Stimulated activated CD8-positive, alpha-beta memory T cell treated with anti-CD3 and anti-CD28 coated beads, Interleukin-4, amount 100 ng/mL, for 4 hours (primary cell): ENCODE measurements around the gene TMEM51.

Experiments used
- DNase-seq, 2 donors: peaks; one replicate each; pipeline ENCODE4 v3.0.0-alpha.2; 2020; ENCODE audit warnings: low read depth in 2 of 2, low spot score in 1 of 2

TMEM51 gene

DNA sequence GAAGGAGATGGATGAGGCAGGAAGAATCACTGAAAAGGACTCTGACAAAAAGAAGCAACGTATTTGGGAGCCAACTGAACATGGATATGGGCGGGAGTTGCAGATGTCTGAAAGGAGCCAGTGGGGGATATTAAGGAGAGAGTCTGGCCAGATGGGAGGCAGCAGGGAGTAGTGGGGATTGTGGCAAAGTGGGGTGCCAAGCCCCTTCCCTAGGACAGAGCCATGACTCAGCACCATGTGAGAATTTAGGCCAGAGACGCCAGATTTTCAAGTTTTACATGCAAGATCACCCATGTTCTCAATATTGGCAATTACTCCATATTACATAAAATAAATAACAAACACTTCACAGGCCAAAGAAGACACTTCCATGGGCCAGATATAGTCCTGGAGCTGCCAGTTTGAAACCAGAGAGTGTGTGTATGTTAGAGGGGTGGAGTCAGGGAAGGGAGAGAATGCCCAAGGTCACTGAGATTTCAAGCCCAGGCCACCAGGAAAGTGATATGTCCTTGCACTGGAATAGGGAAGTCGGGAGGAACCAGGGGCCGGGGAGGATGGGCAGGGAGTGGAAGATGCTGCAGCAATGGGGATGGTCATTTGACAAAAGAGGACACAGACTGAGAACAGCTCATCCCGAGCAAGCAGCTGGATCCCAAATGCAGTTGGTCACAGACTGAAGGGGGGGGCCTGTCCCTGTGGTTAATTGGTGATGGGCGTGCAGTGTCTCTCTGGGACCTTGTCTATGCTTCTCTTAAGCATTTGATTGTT lies 23.5 kb downstream of the TMEM51 start:
- DNase-seq: no peak

GRCh38 chr1:15177710-15178166 lies 24.2 kb downstream of the TMEM51 start:
- DNase-seq: no peak

GRCh38 chr1:15178571-15179484 lies 25.3 kb downstream of the TMEM51 start:
- no peak for DNase-seq

GRCh38 chr1:15179485-15179883 lies 25.9 kb downstream of the TMEM51 start:
- DNase-seq: no peak

GRCh38 chr1:15180189-15180588 lies 26.6 kb downstream of the TMEM51 start:
- no peak for DNase-seq

DNA sequence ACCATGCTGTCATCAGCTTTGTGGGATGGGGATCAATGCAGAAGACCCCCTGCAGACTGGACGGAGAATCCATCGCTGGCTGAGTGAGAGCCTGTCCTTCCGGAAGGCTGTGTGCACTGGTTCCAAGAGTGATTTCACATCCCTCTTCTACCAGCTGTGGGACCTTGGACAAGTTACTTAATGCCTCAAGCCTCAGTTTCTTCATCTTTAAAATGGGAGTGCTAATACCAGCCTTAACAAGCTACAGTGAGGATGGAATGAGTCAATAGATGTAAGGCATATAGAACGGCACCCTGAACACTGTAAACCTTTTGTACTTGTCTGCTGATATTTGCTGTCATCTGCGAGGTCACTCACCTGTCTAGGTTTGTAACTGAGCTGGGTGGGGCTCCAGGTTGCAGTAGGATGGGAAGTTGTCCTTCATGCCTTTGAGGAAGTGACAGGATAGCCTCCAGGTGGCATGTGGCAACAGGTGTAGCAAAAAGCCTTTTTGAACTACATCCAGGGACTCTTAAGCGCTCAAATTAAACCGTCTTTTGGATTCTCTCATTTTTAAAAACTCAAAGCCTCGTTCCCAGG lies 27.5 kb downstream of the TMEM51 start:
- DNase-seq: no peak

- no peak for DNase-seq
Observed at GRCh38 chr1:15181564-15181963, 28.0 kb downstream of the TMEM51 start.

GRCh38 chr1:15184436-15185241 lies 31.1 kb downstream of the TMEM51 start:
- DNase-seq: no peak

GRCh38 chr1:15185617-15186016 lies 32.1 kb downstream of the TMEM51 start:
- no peak for DNase-seq

- DNase-seq: no peak
Observed at GRCh38 chr1:15186073-15186845, 32.7 kb downstream of the TMEM51 start.

DNA sequence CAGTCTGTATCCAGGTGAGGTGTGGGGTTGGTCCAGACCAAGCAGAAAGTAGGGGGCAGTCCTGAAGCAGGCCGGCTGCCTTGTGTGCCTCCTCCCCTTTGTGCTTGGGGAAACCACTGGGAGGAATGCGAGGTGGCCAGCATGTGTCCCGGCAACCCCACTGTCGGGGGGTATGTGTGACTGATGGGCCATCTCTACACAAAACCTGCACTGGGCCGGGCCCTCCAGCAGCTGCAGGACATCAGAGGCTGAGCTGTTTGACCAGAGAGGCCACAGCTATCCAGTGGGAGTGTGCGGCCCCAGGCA lies 33.3 kb downstream of the TMEM51 start:
- DNase-seq: no peak

DNA sequence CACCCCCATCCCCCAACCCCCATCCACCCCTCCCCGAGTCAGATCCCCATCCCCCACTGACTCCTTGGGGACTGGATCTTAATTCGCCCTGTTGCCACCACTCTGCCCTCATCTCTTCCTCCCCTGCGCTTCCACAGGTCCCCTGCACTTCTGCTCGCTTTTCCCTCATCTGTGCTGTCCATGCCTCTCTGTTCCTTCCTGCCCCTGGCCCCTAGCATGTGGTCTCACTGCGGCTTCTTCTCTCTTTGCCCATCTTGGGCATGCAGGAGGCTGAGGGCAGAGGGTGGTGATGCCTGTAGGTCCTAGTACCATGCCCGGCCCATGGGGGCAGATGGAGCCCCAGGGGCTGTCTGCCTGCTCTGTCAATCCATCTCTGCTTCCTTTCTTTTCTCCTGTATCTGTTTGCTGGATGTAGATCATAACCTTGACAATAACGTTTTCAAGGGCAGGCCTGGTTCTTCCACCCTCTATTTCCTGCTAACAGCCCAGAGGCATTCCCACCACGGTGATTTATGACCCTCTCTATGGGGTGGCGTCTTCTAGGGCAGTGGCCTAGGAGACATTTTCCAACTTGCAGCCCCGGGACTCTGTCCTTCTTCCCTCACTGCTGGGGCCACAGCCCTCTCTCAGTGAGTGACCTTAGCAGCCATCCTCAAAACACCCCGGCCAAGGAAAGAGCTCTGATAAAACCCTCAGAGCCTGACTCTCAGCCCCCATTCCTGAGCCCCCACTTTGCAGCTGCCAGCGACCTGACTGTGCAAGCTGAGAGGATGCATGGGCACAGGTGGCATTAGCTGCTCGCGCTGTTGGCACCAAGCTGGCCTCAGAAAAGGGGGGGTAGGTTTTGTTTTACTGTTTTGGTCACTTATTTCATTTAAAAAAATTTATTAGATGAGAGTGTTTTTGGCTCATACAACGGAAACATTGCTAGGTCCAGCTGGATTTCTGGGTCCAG lies 33.9 kb downstream of the TMEM51 start:
- DNase-seq: no peak

GRCh38 chr1:15188130-15188524 lies 34.6 kb downstream of the TMEM51 start:
- DNase-seq: no peak

DNA sequence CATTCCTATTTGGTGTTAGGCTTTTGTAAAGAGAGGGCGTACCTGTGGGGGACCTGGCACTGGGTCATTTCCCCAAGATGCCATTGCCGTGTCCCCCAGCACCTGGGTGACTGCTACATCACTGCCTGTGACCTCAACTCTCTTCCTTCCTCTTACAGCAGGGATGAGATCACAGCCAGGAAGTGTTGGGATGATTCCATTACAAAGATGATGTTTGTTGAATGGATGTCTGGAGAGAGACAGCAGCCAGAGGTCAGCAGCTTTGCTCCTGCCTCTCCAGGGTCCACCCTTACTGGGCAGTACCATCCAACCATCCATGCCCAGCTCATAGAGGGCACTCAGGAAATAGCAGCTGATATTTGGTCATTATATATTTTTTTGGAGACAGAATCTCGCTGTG lies 35.1 kb downstream of the TMEM51 start:
- no peak for DNase-seq

DNA sequence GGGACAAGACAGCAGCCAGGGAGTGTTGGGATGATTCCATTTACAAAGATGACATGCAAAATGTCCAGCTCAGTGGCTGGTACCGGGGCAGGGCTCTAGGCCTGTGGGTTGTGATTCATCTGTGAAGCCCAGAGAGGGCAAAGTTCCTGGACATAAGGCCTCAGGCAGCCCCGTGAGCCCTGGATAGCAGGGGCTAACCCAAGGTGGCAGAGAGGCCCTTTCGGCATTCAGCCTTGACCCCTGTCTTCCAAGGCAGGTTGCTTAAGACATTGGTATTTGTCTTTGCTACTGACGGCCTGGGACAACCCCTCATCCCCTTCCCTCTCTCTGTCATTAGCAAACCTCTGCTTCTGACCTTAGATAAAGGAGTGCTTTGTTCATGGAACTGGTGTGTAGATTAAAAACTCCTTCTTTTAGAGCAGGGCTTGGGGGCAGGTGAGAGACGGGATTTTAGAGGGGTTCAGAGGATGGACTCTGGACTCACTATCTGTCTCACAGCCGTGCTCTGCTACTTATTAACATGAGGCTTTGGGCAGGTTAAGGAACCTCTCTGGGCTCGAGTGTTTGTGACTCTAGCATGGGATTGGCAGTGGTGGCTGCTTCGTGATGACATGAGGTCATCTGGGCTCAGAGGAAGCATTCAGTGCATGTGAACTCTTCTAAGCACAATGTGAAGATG lies 36.3 kb downstream of the TMEM51 start:
- DNase-seq: no peak

- no peak for DNase-seq
Observed at GRCh38 chr1:15191267-15191666, 37.7 kb downstream of the TMEM51 start.

DNA sequence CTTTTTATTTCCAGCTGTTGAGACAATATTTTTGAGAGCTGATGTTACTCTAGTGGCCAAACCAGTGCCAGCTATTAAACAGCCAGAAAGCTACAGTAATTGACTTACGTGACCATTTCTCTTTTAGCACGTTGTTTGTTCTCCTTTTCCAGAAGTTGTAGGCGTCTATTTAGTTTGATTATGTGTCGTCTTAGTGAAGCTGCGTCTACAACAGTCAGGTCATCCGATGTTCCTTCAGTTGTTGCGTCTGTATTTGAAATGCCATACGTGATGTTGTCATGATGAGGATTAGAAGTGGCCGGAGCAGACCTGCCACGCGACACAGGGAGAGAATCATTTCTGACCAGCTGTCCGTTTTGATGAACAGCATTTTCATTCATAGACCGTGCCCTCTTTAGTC lies 38.2 kb downstream of the TMEM51 start:
- no peak for DNase-seq

- no peak for DNase-seq
Observed at GRCh38 chr1:15192916-15193550, 39.5 kb downstream of the TMEM51 start.
